ENCODE measurements around the gene MACROH2A2.
"Not testable (repeated sequence)": the region's sequence is repeated elsewhere in the genome, so short reads cannot be mapped to it uniquely, and the experiment has no call there.

Gene MACROH2A2

GRCh38 chr10:70112071-70112470, 59.4 kb downstream of the MACROH2A2 start:
- no peak for TF ChIP-seq POLR2A (IDR thresholded peaks at IDR 0.05; ENCODE audit: low read depth, low read length)
- TF ChIP-seq SPI1 (IDR thresholded peaks at IDR 0.05; ENCODE audit: low read depth, low read length) = no peak
- no peak for DNase-seq (ENCODE audit: insufficient read length, low spot score)
- no peak for FAIRE-seq

GRCh38 chr10:70114902-70115301, 62.3 kb downstream of the MACROH2A2 start:
- TF ChIP-seq POLR2AphosphoS5 (IDR thresholded peaks at IDR 0.05; ENCODE audit: low read depth, low read length) (no peak), PAX5 (IDR thresholded peaks at IDR 0.05; ENCODE audit: insufficient read depth, low read length, severe bottlenecking) (no peak), SPI1 (IDR thresholded peaks at IDR 0.05; ENCODE audit: low read depth, low read length) (no peak), POLR2A (IDR thresholded peaks at IDR 0.05; ENCODE audit: low read depth, low read length) (no peak), POU2F2 (IDR thresholded peaks at IDR 0.05; ENCODE audit: low read depth, low read length) (no peak), TAF1 (IDR thresholded peaks at IDR 0.05; ENCODE audit: low read depth, low read length) (no peak)
- FAIRE-seq (no peak), DNase-seq (ENCODE audit: insufficient read length, low spot score) (no peak)

- DNase-seq (ENCODE audit: insufficient read length, low spot score) (peak; percentile 64), FAIRE-seq (peak; percentile 72)
- no peak for TF ChIP-seq POU2F2 (IDR thresholded peaks at IDR 0.05; ENCODE audit: low read depth, low read length)
Observed at GRCh38 chr10:70115948-70116682, 63.5 kb downstream of the MACROH2A2 start.

GRCh38 chr10:70117646-70118045, 65.0 kb downstream of the MACROH2A2 start:
- FAIRE-seq = no peak
- no peak for TF ChIP-seq SPI1 (IDR thresholded peaks at IDR 0.05; ENCODE audit: low read depth, low read length)

GRCh38 chr10:70118196-70118595, 65.5 kb downstream of the MACROH2A2 start:
- TF ChIP-seq TAF1 (IDR thresholded peaks at IDR 0.05; ENCODE audit: low read depth, low read length) (no peak), SPI1 (IDR thresholded peaks at IDR 0.05; ENCODE audit: low read depth, low read length) (no peak), POU2F2 (IDR thresholded peaks at IDR 0.05; ENCODE audit: low read depth, low read length) (no peak), POLR2A (IDR thresholded peaks at IDR 0.05; ENCODE audit: low read depth, low read length) (no peak), PAX5 (IDR thresholded peaks at IDR 0.05; ENCODE audit: insufficient read depth, low read length, severe bottlenecking) (no peak), POLR2AphosphoS5 (IDR thresholded peaks at IDR 0.05; ENCODE audit: low read depth, low read length) (no peak)
- FAIRE-seq (no peak), DNase-seq (ENCODE audit: insufficient read length, low spot score) (no peak)

More at GRCh38 chr10:70117646-70118045, 65.0 kb downstream of the MACROH2A2 start:
- DNase-seq (ENCODE audit: insufficient read length, low spot score) = no peak

- FAIRE-seq (no peak), DNase-seq (ENCODE audit: insufficient read length, low spot score) (no peak)
- TF ChIP-seq TAF1 (IDR thresholded peaks at IDR 0.05; ENCODE audit: low read depth, low read length) (no peak), POU2F2 (IDR thresholded peaks at IDR 0.05; ENCODE audit: low read depth, low read length) (no peak), PAX5 (IDR thresholded peaks at IDR 0.05; ENCODE audit: insufficient read depth, low read length, severe bottlenecking) (no peak), SPI1 (IDR thresholded peaks at IDR 0.05; ENCODE audit: low read depth, low read length) (no peak), POLR2A (IDR thresholded peaks at IDR 0.05; ENCODE audit: low read depth, low read length) (no peak), POLR2AphosphoS5 (IDR thresholded peaks at IDR 0.05; ENCODE audit: low read depth, low read length) (no peak)
Observed at GRCh38 chr10:70119197-70119596, 66.6 kb downstream of the MACROH2A2 start.

GRCh38 chr10:70119623-70120022, 67.0 kb downstream of the MACROH2A2 start:
- TF ChIP-seq POLR2AphosphoS5 (IDR thresholded peaks at IDR 0.05; ENCODE audit: low read depth, low read length) (no peak), POU2F2 (IDR thresholded peaks at IDR 0.05; ENCODE audit: low read depth, low read length) (no peak), TAF1 (IDR thresholded peaks at IDR 0.05; ENCODE audit: low read depth, low read length) (no peak), PAX5 (IDR thresholded peaks at IDR 0.05; ENCODE audit: insufficient read depth, low read length, severe bottlenecking) (no peak), SPI1 (IDR thresholded peaks at IDR 0.05; ENCODE audit: low read depth, low read length) (no peak), POLR2A (IDR thresholded peaks at IDR 0.05; ENCODE audit: low read depth, low read length) (no peak)
- DNase-seq (ENCODE audit: insufficient read length, low spot score) = no peak
- no peak for FAIRE-seq

- TF ChIP-seq SPI1 (IDR thresholded peaks at IDR 0.05; ENCODE audit: low read depth, low read length) (no peak), POU2F2 (IDR thresholded peaks at IDR 0.05; ENCODE audit: low read depth, low read length) (no peak), PAX5 (IDR thresholded peaks at IDR 0.05; ENCODE audit: insufficient read depth, low read length, severe bottlenecking) (no peak), POLR2AphosphoS5 (IDR thresholded peaks at IDR 0.05; ENCODE audit: low read depth, low read length) (no peak), TAF1 (IDR thresholded peaks at IDR 0.05; ENCODE audit: low read depth, low read length) (no peak), POLR2A (IDR thresholded peaks at IDR 0.05; ENCODE audit: low read depth, low read length) (no peak)
- DNase-seq (ENCODE audit: insufficient read length, low spot score) = no peak
- no peak for FAIRE-seq
Observed at GRCh38 chr10:70120417-70120816, 67.8 kb downstream of the MACROH2A2 start.

GRCh38 chr10:70121281-70121949, 68.8 kb downstream of the MACROH2A2 start:
- DNase-seq (ENCODE audit: insufficient read length, low spot score) = no peak
- TF ChIP-seq POLR2A (IDR thresholded peaks at IDR 0.05; ENCODE audit: low read depth, low read length) = no peak
- TF ChIP-seq SPI1 (IDR thresholded peaks at IDR 0.05; ENCODE audit: low read depth, low read length) = no peak
- TF ChIP-seq TAF1 (IDR thresholded peaks at IDR 0.05; ENCODE audit: low read depth, low read length) = no peak
- TF ChIP-seq POU2F2 (IDR thresholded peaks at IDR 0.05; ENCODE audit: low read depth, low read length) = no peak
- FAIRE-seq = no peak

- DNase-seq (ENCODE audit: insufficient read length, low spot score) (no peak), FAIRE-seq (no peak)
- TF ChIP-seq PAX5 (IDR thresholded peaks at IDR 0.05; ENCODE audit: insufficient read depth, low read length, severe bottlenecking) (no peak), POLR2AphosphoS5 (IDR thresholded peaks at IDR 0.05; ENCODE audit: low read depth, low read length) (no peak), POU2F2 (IDR thresholded peaks at IDR 0.05; ENCODE audit: low read depth, low read length) (no peak), SPI1 (IDR thresholded peaks at IDR 0.05; ENCODE audit: low read depth, low read length) (no peak), TAF1 (IDR thresholded peaks at IDR 0.05; ENCODE audit: low read depth, low read length) (no peak), POLR2A (IDR thresholded peaks at IDR 0.05; ENCODE audit: low read depth, low read length) (no peak)
Observed at GRCh38 chr10:70122742-70123141, 70.1 kb downstream of the MACROH2A2 start.

GRCh38 chr10:70123166-70123565, 70.5 kb downstream of the MACROH2A2 start:
- FAIRE-seq; DNase-seq (ENCODE audit: insufficient read length, low spot score): not testable (repeated sequence)

All from GM12891 (cell line).